Loucy (cell line): ENCODE data around the gene PSPC1.
"Not testable (repeated sequence)": the region's sequence is repeated elsewhere in the genome, so short reads cannot be mapped to it uniquely, and the experiment has no call there.

Source experiments
- H2AFZ ChIP-seq: fragments of 200-600 bp; sonication (generic); 2 replicates; pipeline ENCODE4 v1.6.0; 2016; ENCODE audit warnings: antibody characterized with exemption, mild to moderate bottlenecking, low read length, moderate library complexity
- H3F3A ChIP-seq: fragments of 200-600 bp; 2 replicates; pipeline ENCODE4 v1.6.0; 2016; ENCODE audit warnings: antibody characterized with exemption, low read depth, mild to moderate bottlenecking
- H3K27me3 ChIP-seq: fragments of 200-600 bp; sonication (generic); 2 replicates; pipeline ENCODE4 v1.6.1; 2014; ENCODE audit warnings: low read length, mild to moderate bottlenecking; ENCODE audit not compliant: insufficient read depth, poor library complexity, severe bottlenecking
- H3K36me3 ChIP-seq: fragments of 200-600 bp; sonication (generic); 2 replicates; pipeline ENCODE4 v1.6.1; 2016; ENCODE audit warnings: low read length; ENCODE audit not compliant: insufficient read depth
- H3K4me1 ChIP-seq: fragments of 200-600 bp; sonication (generic); 2 replicates; pipeline ENCODE4 v1.5.1; 2014; ENCODE audit warnings: low read length, mild to moderate bottlenecking; ENCODE audit not compliant: insufficient read depth, poor library complexity, severe bottlenecking
- H3K4me2 ChIP-seq: fragments of 200-600 bp; sonication (generic); 2 replicates; pipeline ENCODE4 v1.6.0; 2014; ENCODE audit warnings: antibody characterized with exemption, low read length, low read depth, mild to moderate bottlenecking; ENCODE audit not compliant: poor library complexity, severe bottlenecking
- H3K4me3 ChIP-seq: fragments of 200-600 bp; sonication (generic); 2 replicates; pipeline ENCODE4 v1.5.1; 2014; ENCODE audit warnings: low read length, mild to moderate bottlenecking, mixed read lengths; ENCODE audit not compliant: poor library complexity, severe bottlenecking
- H3K79me2 ChIP-seq: fragments of 200-600 bp; sonication (generic); 2 replicates; pipeline ENCODE4 v1.6.1; 2014; ENCODE audit warnings: low read length; ENCODE audit not compliant: insufficient read depth
- H3K9ac ChIP-seq: fragments of 200-600 bp; sonication (generic); 2 replicates; pipeline ENCODE4 v1.6.0; 2014; ENCODE audit warnings: mild to moderate bottlenecking, low read depth, low read length, moderate library complexity; ENCODE audit not compliant: poor library complexity, severe bottlenecking
- H3K9me2 ChIP-seq: fragments of 200-600 bp; sonication (generic); replicated peaks from 2 replicates; pipeline ENCODE4 v1.6.1; 2016; ENCODE audit warnings: low read depth, low read length, mixed read lengths
- H3K9me3 ChIP-seq: fragments of 200-600 bp; sonication (generic); 2 replicates; pipeline ENCODE4 v1.6.1; 2014; ENCODE audit warnings: mild to moderate bottlenecking, antibody characterized with exemption, low read length, low read depth; ENCODE audit not compliant: insufficient read depth
- H4K20me1 ChIP-seq: fragments of 200-600 bp; sonication (generic); 2 replicates; pipeline ENCODE4 v1.6.0; 2014; ENCODE audit warnings: antibody characterized with exemption, low read length, mild to moderate bottlenecking; ENCODE audit not compliant: insufficient read depth, poor library complexity, severe bottlenecking
- CTCF ChIP-seq: fragments of 200-600 bp; sonication (generic); conservative IDR thresholded peaks from 2 replicates; pipeline ENCODE4 v1.5.1; 2014; ENCODE audit warnings: mild to moderate bottlenecking, antibody characterized with exemption, low read length
- EZH2phosphoT487 ChIP-seq: fragments of 200-600 bp; IDR thresholded peaks from 2 replicates; pipeline ENCODE4 v1.6.1; 2018; ENCODE audit warnings: antibody characterized with exemption, mild to moderate bottlenecking, moderate library complexity, borderline replicate concordance

The PSPC1 gene

GRCh38 chr13:19713186-19713965 is 69.4 kb downstream of the PSPC1 start:
- Histone ChIP-seq H3K9ac (no peak overlapping the region), H3K36me3 (peaks cover 51% of the 10 kb centered on the region), H3K9me3 (no peaks in the 10 kb centered on the region), H3K4me2 (no peak overlapping the region), H4K20me1 (peaks cover 15% of the 10 kb centered on the region), H3K9me2 (no peaks in the 10 kb centered on the region), H3K4me3 (no peak overlapping the region), H3K79me2 (peaks cover 43% of the 10 kb centered on the region), H3F3A (no peaks in the 10 kb centered on the region), H3K4me1 (no peaks in the 10 kb centered on the region), H2AFZ (no peak overlapping the region), H3K27me3 (no peaks in the 10 kb centered on the region)
- no peak for TF ChIP-seq CTCF
- TF ChIP-seq EZH2phosphoT487 = no peak

GRCh38 chr13:19709782-19710181 is 73.0 kb downstream of the PSPC1 start:
- Histone ChIP-seq H3K36me3 (peaks cover 32% of the 10 kb centered on the region; the same call in 1 of the 2 replicates), H4K20me1 (peaks cover 18% of the 10 kb centered on the region), H3K79me2 (peaks cover 23% of the 10 kb centered on the region; the same call in 1 of the 2 replicates)
- H3K27me3 ChIP-seq, H3K4me3 ChIP-seq, H2AFZ ChIP-seq, H3K9ac ChIP-seq, H3K4me2 ChIP-seq, H3K4me1 ChIP-seq, H3K9me3 ChIP-seq, H3F3A ChIP-seq, H3K9me2 ChIP-seq: not testable (repeated sequence)

- not testable (repeated sequence) for H3K4me1 ChIP-seq, H3K9me2 ChIP-seq, H3K9me3 ChIP-seq, H3K4me2 ChIP-seq, H3K9ac ChIP-seq, H3K4me3 ChIP-seq, H3K27me3 ChIP-seq, H2AFZ ChIP-seq, H3F3A ChIP-seq
- H4K20me1 ChIP-seq = peaks cover 18% of the 10 kb centered on the region
- H3K36me3 ChIP-seq = peaks cover 24% of the 10 kb centered on the region; the same call in 1 of the 2 replicates
- H3K79me2 ChIP-seq = peaks cover 22% of the 10 kb centered on the region; the same call in 1 of the 2 replicates
Observed at GRCh38 chr13:19709039-19709438, 73.7 kb downstream of the PSPC1 start.

- not testable (repeated sequence) for H3K9me3 ChIP-seq, H3F3A ChIP-seq, H3K4me2 ChIP-seq, H3K4me1 ChIP-seq, H2AFZ ChIP-seq, H3K79me2 ChIP-seq, H3K4me3 ChIP-seq, H3K27me3 ChIP-seq, H3K9me2 ChIP-seq, H3K9ac ChIP-seq
- Histone ChIP-seq H4K20me1 (peaks cover 12% of the 10 kb centered on the region), H3K36me3 (peaks cover 14% of the 10 kb centered on the region; the same call in 1 of the 2 replicates)
Observed at GRCh38 chr13:19704256-19704655, 78.5 kb downstream of the PSPC1 start.

- not testable (repeated sequence) for H4K20me1 ChIP-seq, H2AFZ ChIP-seq, H3K9ac ChIP-seq, H3K4me3 ChIP-seq, H3K4me1 ChIP-seq, H3K27me3 ChIP-seq, H3K4me2 ChIP-seq, H3K9me2 ChIP-seq, H3F3A ChIP-seq, H3K9me3 ChIP-seq, H3K79me2 ChIP-seq
- peaks cover 17% of the 10 kb centered on the region; the same call in 1 of the 2 replicates for H3K36me3 ChIP-seq
Observed at GRCh38 chr13:19701619-19702018, 81.1 kb downstream of the PSPC1 start.

- H4K20me1 ChIP-seq, H3F3A ChIP-seq, H3K9me2 ChIP-seq, H3K4me3 ChIP-seq, H3K27me3 ChIP-seq, H3K79me2 ChIP-seq, H3K4me1 ChIP-seq, H2AFZ ChIP-seq, H3K4me2 ChIP-seq, H3K9ac ChIP-seq, H3K9me3 ChIP-seq: not testable (repeated sequence)
- peaks cover 18% of the 10 kb centered on the region; the same call in 1 of the 2 replicates for H3K36me3 ChIP-seq
Observed at GRCh38 chr13:19700963-19701362, 81.8 kb downstream of the PSPC1 start.
